ENCODE measurements around the gene ZP3. TPM values are rescaled to one million over a fixed set of nuclear protein-coding genes. Genes with fewer than 3 reads are reported as not detected.
A peak's percentile ranks its signal among the peaks of the same experiment; 100 is the strongest.

The ZP3 gene
- total and polyA plus RNA-seq, 2 of the 13 experiments (the other 11 are each of a cell fraction or from before 2014, with no cell fraction given): not detected

GRCh38 chr7:76393116-76394031 lies 31.4 kb upstream of the ZP3 start (continued):
- TF ChIP-seq GMEB2 (CRISPR knock-in tag; IDR thresholded peaks at IDR 0.05; ENCODE audit: low read depth): no peak
- no peak for TF ChIP-seq KLF11 (CRISPR knock-in tag; IDR thresholded peaks at IDR 0.05)
- no peak; the same call in 1 of the 2 replicates for TF ChIP-seq ZFP90 (CRISPR knock-in tag; IDR thresholded peaks at IDR 0.05; ENCODE audit: borderline replicate concordance)
- peak; percentile 65; the same call in 1 of the 2 replicates for TF ChIP-seq ZSCAN25 (CRISPR knock-in tag; IDR thresholded peaks at IDR 0.05)
- TF ChIP-seq THYN1 (CRISPR knock-in tag; IDR thresholded peaks at IDR 0.05; ENCODE audit: borderline replicate concordance, low read depth): no peak
- no peak for TF ChIP-seq DDIT3 (CRISPR knock-in tag; IDR thresholded peaks at IDR 0.05)
- no peak for TF ChIP-seq AFF4 (CRISPR knock-in tag; IDR thresholded peaks at IDR 0.05)
- TF ChIP-seq ZNF883 (CRISPR knock-in tag; IDR thresholded peaks at IDR 0.05; ENCODE audit: not compliant biosample characterization): peak; percentile 80
- TF ChIP-seq JUND (CRISPR knock-in tag; IDR thresholded peaks at IDR 0.05): no peak
- TF ChIP-seq KAT8 (CRISPR knock-in tag; IDR thresholded peaks at IDR 0.05): no peak; the same call in 1 of the 2 replicates
- peak; percentile 41; the same call in 1 of the 2 replicates for TF ChIP-seq NR2C2 (CRISPR knock-in tag; IDR thresholded peaks at IDR 0.05; ENCODE audit: borderline replicate concordance)
- no peak for TF ChIP-seq GPBP1L1 (CRISPR knock-in tag; IDR thresholded peaks at IDR 0.05)
- TF ChIP-seq HMG20B (CRISPR knock-in tag; conservative IDR thresholded peaks at IDR 0.05): no peak
- peak; percentile 97 for TF ChIP-seq TOPORS (CRISPR knock-in tag; IDR thresholded peaks at IDR 0.05)
- no peak; the same call in 1 of the 2 replicates for TF ChIP-seq BCL6 (CRISPR knock-in tag; IDR thresholded peaks at IDR 0.05)
- no peak for TF ChIP-seq ZNF530 (CRISPR knock-in tag; IDR thresholded peaks at IDR 0.05; ENCODE audit: low read depth)
- TF ChIP-seq ZNF781 (CRISPR knock-in tag; IDR thresholded peaks at IDR 0.05; ENCODE audit: borderline replicate concordance, not compliant biosample characterization): peak; percentile 40
- 0 out of 2 replicates have a peak, but pooled peaks have one; percentile 29 for TF ChIP-seq PCBP1 (IDR thresholded peaks at IDR 0.05; ENCODE audit: borderline replicate concordance, low read depth, low read length)
- peak; percentile 52; the same call in 1 of the 2 replicates for TF ChIP-seq THAP11 (CRISPR knock-in tag; IDR thresholded peaks at IDR 0.05)
- TF ChIP-seq CTCF (CRISPR knock-in tag; IDR thresholded peaks at IDR 0.05): peak; percentile 32
